ENCODE data around the gene MTLN.

DNA sequence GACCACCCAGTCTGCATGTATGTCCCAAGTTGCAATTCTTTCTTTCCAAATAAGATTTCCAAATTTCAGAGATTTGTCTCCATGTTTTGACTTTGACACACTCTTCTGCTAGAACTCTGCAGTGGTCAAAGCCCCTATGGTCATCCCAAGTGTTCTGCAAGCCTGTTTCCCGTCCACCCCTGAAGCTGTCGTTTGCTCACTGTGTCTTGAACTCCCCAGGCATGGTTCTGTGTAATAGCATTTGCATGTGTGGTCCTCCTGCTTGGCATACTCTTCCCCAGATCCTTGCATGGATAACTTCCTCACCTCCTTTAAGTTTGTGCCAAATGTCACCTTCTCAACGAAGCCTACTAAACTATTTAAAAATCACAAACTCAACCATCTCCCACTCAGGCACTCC is 3.9 kb upstream of the MTLN start:
- TF ChIP-seq, protein P1, sequence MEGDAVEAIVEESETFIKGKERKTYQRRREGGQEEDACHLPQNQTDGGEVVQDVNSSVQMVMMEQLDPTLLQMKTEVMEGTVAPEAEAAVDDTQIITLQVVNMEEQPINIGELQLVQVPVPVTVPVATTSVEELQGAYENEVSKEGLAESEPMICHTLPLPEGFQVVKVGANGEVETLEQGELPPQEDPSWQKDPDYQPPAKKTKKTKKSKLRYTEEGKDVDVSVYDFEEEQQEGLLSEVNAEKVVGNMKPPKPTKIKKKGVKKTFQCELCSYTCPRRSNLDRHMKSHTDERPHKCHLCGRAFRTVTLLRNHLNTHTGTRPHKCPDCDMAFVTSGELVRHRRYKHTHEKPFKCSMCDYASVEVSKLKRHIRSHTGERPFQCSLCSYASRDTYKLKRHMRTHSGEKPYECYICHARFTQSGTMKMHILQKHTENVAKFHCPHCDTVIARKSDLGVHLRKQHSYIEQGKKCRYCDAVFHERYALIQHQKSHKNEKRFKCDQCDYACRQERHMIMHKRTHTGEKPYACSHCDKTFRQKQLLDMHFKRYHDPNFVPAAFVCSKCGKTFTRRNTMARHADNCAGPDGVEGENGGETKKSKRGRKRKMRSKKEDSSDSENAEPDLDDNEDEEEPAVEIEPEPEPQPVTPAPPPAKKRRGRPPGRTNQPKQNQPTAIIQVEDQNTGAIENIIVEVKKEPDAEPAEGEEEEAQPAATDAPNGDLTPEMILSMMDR (IDR thresholded peaks at IDR 0.05), result no peak
- no peak for TF ChIP-seq FOXS1 (CRISPR knock-in tag; IDR thresholded peaks at IDR 0.05)
- TF ChIP-seq CHD2 (IDR thresholded peaks at IDR 0.05; ENCODE audit: low read length, partially characterized antibody), result no peak
- no peak for TF ChIP-seq NFE2L2 (conservative IDR thresholded peaks at IDR 0.05; ENCODE audit: low read length)
- TF ChIP-seq HOXA7 (CRISPR knock-in tag; IDR thresholded peaks at IDR 0.05), result no peak
- no peak for TF ChIP-seq MAZ (IDR thresholded peaks at IDR 0.05; ENCODE audit: borderline replicate concordance, low read depth, low read length)
- no peak for TF ChIP-seq POLR2A (IDR thresholded peaks at IDR 0.05; ENCODE audit: low read length)
- TF ChIP-seq, protein P2, sequence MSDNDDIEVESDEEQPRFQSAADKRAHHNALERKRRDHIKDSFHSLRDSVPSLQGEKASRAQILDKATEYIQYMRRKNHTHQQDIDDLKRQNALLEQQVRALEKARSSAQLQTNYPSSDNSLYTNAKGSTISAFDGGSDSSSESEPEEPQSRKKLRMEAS (IDR thresholded peaks at IDR 0.05), result no peak
- TF ChIP-seq, protein P3, sequence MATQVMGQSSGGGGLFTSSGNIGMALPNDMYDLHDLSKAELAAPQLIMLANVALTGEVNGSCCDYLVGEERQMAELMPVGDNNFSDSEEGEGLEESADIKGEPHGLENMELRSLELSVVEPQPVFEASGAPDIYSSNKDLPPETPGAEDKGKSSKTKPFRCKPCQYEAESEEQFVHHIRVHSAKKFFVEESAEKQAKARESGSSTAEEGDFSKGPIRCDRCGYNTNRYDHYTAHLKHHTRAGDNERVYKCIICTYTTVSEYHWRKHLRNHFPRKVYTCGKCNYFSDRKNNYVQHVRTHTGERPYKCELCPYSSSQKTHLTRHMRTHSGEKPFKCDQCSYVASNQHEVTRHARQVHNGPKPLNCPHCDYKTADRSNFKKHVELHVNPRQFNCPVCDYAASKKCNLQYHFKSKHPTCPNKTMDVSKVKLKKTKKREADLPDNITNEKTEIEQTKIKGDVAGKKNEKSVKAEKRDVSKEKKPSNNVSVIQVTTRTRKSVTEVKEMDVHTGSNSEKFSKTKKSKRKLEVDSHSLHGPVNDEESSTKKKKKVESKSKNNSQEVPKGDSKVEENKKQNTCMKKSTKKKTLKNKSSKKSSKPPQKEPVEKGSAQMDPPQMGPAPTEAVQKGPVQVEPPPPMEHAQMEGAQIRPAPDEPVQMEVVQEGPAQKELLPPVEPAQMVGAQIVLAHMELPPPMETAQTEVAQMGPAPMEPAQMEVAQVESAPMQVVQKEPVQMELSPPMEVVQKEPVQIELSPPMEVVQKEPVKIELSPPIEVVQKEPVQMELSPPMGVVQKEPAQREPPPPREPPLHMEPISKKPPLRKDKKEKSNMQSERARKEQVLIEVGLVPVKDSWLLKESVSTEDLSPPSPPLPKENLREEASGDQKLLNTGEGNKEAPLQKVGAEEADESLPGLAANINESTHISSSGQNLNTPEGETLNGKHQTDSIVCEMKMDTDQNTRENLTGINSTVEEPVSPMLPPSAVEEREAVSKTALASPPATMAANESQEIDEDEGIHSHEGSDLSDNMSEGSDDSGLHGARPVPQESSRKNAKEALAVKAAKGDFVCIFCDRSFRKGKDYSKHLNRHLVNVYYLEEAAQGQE (IDR thresholded peaks at IDR 0.05), result no peak
- TF ChIP-seq SMC3 (IDR thresholded peaks at IDR 0.05), result no peak
